Smooth muscle cell of the brain vasculature (primary cell): ENCODE results near the gene FOXN4.
"Not testable (repeated sequence)": the region's sequence is repeated elsewhere in the genome, so short reads cannot be mapped to it uniquely, and the experiment has no call there.

Source experiments
- DNase-seq: peaks from one replicate; pipeline ENCODE4 v3.0.0-alpha.2; 2012; ENCODE audit warnings: low read depth, low spot score

FOXN4 gene, protein sequence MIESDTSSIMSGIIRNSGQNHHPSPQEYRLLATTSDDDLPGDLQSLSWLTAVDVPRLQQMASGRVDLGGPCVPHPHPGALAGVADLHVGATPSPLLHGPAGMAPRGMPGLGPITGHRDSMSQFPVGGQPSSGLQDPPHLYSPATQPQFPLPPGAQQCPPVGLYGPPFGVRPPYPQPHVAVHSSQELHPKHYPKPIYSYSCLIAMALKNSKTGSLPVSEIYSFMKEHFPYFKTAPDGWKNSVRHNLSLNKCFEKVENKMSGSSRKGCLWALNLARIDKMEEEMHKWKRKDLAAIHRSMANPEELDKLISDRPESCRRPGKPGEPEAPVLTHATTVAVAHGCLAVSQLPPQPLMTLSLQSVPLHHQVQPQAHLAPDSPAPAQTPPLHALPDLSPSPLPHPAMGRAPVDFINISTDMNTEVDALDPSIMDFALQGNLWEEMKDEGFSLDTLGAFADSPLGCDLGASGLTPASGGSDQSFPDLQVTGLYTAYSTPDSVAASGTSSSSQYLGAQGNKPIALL

DNA sequence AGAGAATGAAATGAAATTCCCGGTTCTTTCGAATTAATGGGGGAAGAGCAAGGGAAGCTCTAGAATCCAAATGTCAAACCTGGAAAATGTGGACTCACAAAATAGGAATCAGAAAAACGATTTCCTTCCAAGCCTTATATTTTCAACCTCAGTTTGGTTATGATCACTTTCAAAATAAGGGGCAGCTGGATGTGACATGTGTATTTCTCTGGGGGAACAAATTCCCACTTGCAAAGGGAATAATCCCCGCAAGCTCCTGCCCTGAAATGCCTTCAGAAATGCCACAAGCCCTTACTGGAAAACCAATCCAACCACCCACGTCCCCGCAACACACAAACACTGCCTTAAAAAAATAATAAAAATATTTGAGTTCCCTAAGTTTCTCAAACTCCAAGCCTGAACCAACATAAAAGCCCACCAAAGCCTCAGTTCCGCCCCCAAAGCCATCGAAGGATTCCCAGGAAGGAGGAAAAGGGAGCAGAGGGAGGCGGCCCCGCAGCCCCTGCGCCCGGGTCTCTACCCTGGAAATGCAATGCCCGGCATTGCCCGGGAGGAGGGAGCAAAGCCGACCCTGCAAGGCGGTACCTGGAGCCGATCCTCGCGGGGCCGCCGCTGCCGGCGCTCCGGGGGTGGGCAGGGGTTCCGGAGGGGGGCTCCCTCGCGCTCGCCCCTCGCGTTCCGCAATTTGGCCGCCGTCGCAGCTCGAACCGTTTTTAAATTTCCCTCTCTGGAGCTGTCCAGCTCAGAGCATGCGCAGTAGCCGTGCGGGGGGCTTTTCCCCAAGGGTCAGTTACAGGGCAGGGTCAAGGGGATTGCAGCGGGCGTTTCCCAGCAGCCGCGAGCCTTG lies at the start of gene FOXN4:
TSS of gene FOXN4 (minus strand) at position 751 of the 847 bp plus-strand sequence. CDS start 963 bp downstream, outside the sequence.
- no peak for DNase-seq

DNA sequence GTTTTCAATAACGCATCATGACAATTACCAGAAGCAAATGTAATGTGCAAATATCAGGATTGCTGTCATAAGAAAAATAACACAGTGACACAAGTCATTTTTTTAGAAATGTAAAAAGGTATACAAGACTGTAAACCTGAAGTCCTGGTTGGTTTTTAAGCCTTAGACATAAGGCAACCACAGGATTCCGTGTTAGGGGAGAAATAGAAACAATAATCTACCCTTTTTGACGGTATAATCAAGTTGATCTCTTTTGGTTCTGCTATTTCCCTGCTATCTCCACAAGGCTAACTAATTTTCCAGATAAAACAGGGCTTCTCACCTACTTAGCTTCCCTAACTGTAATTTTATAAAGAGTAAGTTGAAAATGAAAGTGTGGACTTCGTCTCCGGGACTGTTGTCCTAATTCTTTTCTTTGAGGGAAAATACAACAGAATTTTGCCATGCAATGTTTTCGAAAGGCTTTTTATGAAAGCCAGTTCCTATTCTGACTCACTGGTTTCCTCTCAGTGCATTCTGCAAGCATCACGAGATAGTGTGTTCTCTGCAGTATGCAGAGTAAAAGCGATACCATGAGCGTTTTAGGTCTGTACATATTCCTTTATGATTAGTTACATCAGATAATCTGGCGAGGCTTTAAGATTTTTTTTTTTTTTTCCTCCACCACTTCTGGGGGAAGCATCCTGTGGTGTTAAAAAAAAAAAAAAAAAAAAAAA lies 49.2 kb upstream of the FOXN4 start:
- no peak for DNase-seq

DNA sequence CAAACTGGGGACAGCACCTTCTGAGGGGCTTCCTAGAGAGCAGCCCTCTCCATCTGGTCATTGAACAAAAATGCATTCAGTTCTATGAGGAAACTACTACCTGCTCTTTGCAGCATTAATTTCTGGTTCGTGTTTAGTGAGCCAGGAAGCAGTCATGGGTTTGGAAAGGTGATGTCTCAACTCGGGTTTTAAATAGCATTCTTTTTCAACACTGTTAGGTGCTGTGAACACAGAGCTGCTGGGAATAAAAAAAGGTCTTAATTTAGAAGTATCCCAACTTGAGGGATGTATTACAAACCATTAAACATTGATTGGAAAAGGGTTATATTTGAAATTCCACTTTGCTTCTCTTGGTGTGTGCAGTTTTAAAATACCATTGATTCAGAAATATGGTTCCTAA lies 47.9 kb upstream of the FOXN4 start:
- no peak for DNase-seq

DNA sequence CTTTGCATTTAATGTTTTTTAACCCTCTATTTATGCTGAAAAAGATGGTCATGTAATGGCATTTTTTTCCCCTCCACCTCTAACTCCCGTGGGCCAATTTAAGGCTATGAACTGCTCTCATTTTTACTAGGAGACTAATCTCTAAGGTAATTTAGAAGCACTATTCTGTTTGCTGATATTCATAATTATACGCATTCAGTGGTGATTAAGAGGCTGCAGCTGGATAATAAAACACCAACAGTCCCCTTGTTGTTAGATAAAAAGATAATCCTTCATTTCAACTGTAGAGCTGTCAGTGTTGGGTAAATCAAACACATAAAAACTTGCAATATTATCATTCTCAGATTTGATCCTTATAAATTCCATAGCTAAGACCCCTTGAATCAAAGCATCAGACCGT lies 47.5 kb upstream of the FOXN4 start:
- DNase-seq: no peak

DNA sequence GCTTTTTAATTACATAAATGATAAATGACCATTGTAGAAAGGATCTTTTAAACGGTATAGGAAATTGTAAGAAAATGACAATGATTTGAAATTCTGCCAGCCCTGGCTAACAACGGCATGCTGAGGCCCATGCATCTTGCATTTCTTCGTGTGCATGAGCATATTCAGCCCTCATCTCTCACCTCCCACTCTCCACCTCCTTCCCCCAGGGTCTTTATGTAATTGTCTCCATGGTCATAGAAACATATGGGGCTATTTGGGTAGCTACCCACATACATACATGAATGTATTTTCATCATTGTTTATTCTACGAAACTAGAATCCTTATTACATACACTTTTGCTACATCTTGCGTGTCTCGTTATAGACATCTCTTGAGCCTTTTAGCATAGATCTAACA lies 43.1 kb upstream of the FOXN4 start:
- no peak for DNase-seq

DNA sequence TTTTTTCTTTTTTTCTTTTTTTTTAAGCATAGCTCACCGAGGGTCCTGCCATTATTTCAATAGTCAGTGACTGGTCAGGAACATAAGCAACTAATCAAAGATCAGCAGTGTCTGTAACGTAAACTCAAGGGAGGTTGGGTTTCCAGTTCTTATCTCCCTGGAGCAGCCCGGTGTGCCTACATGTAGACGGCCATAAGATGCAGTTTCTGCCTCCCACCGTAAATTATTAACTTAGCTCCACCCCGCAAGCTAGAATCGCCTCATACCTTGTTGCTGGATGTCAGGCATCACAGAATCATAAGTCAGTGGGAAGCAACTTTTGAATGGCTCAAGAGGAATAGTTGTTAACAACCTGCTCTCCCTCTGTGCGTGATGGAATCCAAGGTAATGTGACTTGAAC lies 38.5 kb upstream of the FOXN4 start, which contains the start of gene MYO1H:
TSS of gene MYO1H (plus strand) at position 312 of the 400 bp plus-strand sequence. CDS start at position 373, 61 bp downstream.
- no peak for DNase-seq

DNA sequence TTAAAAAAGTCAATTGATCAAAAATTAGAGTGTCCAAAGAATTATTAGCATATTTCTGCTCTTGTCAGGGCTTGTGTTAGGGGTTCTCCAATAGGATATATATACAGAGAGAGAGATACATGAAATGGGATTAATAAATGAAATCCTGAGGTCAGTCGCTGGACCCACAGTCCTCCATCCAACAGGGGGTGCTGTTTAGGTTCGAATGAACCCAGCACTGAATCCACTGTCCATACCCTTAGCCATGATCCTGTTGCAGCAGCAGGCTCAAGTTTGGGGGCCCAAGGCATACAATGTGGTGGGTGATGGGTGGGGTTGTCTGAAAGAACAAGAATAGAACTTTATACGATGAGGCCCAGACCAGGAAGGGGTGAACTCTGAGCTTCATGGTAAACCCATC lies 37.8 kb upstream of the FOXN4 start:
- no peak for DNase-seq

DNA sequence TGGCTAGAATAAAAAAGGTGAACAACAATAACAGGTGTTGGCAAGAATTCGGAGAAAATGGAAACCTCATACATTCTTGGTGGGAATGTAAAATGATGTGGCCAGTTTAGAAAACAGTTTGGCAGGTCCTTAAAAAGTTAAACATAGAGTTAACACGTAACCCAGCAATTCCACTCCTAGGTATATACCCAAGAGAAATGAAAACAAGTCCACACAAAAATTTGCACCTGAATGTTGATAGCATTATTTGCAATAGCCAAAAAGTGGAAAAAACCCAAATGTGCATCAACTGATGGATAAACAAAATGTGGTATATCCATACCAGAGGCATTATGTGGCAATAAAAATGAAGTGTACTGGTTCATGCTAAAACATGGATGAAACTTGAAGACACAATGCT lies 36.3 kb upstream of the FOXN4 start:
- DNase-seq: no peak

DNA sequence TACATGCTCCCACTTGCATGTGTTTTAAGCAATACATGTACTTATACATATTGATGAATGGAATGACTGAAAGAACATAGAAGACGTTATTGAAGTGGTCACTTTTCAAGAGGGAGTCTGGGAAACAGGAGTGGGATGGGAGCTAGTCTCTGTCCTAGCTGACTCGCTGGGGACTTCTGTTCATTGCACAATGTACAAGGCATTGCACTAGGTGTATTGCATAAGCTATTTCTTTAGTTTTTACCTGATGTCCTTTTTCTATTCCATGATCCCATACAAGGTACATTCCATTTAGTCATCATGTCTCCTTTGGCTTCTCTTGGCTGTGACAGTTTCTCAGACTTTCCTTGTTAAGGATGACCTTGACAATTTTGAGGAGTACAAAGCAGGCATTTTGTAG lies 34.6 kb upstream of the FOXN4 start:
- DNase-seq: no peak

DNA sequence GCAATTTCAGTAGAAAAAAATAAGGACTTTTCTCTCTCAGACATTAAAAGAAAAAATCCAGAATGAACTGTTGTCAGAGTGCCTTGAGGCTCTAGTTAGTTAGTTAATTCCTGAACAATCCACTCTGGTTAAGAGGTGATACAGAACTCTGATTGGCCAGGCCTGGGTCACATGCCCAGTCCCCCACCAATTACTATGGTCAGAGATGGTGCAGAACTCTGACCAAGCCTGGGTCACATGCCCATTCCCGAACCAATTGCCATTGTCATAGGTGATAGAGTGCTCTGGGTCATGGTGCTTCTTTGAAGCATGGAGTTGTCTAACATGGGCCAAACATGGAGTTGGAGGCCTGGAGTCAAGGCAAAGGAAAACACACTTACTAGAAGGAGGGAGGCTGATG lies 27.5 kb upstream of the FOXN4 start:
- no peak for DNase-seq

DNA sequence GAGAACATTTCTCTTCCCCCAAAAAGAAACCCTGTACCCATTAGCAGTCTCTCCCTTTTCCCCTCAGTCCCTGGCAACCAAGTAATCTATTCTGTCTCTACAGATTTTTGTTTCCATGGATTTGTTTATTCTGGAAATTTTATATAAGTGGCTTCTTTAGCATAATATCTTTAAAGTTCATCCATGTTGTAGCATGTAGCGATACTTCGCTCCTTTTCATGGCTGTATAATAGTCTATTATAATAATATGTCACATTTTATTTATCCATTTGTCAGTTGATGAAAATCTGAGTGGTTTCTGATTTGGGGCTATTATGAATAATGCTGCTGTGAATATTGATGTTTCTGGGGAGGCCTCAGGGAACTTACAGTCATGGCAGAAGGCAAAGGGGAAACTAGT lies 25.8 kb upstream of the FOXN4 start:
- no peak for DNase-seq

DNA sequence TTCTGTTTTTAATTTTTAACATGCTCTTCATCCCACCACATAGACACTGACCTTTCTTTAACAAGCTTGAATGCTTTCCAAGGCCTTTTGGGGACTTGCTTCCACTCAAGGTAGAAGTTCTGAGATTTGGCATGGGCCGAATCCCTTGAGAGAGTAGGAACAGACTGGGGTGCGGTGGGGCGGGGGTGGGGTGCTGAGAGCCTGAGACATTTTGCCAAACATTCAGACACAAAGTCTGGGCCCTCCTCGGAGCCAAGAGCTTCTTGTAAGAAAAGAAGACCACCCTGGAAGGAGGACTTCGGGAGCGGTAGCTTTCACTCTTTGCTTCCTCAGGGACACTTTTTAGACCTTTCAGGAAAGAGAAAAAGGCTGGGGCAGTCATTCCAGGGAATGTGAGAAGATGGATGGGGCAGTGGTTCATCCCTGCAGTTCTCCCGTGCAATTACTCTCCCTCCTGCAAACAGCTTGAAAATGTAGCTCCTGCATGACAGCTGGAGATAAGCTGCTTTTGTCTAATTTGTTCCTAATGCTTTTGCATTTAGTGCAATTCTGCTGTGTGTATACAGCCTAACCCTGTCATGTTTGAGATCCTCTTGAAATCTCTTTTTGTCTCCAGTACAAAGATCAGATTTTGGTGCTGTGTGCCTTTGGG lies 22.3 kb upstream of the FOXN4 start:
- DNase-seq: no peak

DNA sequence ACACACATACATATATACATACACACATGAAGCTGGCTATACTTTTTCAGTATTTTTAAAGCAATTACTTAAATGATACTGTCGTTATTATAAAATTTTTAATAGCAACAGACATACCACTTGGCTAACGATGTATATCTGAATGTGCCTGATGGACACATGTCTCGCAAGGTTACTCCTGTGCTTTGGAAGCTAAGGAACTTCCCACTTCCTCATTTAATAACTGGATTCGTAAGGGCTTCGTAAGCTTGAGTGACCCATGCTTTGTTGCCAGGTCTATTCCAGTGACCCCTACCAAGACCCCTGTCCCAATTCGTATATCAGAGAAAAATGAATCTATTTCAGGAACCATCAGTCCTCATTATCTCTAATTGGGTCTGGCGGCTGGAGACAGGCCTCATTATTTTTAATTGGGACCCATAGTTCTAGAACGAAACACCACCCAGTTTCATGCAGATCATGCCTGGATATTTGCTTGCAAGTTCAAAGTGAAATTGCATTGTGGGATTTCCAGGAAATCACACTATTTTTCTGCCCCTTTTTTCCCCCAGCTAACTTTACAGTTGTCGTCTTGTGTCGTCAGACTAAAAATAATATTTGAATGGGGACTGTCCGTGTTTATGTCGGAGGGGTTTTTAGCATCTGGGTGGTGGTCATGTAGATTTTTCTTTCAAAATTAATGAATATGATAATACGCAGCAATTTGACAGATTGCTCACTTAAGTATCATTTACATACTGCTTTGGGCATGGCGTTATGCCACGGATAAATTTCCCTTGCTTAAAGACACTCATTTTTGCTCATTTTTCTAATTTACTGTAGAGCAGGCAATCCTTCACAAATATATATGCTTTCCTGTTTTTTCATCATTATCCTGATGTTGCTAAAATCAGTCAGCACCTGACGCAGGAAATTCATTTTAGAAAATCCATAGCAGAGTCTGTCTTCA lies 21.5 kb upstream of the FOXN4 start:
- DNase-seq: no peak

DNA sequence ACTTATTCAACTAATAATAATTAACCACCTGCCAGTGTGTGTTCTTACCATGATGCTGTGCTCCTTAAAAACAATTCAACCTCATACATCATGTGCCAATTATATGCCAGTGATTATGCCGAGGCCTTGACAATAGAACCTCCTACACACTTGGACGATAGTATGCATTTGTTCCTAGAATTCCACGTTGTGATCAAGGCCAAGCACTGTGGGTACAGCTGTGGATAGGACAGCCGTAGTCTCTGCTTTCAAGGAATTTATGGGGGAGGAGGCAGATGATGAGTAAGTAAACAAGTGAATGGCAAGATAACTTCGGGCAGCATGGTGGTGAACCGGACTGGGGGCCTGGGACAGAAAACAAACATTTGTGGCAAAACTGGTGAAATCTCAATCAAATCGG lies 20.6 kb upstream of the FOXN4 start:
- DNase-seq: no peak

DNA sequence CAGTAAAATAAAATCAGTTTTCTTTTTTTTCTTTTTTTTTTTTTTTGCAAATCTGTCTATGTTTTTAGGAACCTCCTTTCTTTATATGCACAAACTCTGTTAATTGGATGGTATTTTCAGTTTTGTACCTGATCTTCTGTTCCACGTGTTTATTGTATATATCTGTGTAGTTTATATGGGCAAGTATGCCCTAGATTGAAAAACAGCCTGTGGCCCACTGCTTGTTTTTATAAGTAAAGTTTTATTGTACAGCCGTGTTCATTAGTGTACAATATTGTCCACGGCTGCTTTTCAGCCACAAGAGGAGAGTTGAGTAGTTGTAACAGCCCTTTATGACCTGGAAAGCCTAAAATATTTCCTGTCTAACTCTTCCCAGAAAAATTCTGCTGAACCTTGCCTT lies 19.9 kb upstream of the FOXN4 start:
- no peak for DNase-seq

DNA sequence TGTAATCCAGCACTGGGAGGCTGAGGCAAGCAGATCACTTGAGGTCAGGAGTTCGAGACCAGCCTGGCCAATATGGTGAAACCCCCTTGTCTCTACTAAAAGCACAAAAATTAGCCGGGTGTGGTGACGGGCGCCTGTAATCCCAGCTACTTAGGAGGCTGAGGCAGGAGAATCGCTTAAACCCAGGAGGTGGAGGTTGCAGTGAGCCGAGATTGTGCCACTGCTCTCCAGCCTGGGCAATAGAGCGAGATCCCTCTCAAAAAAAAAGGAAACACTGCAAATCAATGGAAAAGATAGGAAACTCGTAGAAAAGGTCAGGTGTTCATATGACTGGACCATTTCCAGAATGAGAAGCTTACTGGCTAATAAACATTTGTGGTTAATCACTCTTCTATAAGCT lies 12.2 kb upstream of the FOXN4 start:
- DNase-seq: not testable (repeated sequence)

DNA sequence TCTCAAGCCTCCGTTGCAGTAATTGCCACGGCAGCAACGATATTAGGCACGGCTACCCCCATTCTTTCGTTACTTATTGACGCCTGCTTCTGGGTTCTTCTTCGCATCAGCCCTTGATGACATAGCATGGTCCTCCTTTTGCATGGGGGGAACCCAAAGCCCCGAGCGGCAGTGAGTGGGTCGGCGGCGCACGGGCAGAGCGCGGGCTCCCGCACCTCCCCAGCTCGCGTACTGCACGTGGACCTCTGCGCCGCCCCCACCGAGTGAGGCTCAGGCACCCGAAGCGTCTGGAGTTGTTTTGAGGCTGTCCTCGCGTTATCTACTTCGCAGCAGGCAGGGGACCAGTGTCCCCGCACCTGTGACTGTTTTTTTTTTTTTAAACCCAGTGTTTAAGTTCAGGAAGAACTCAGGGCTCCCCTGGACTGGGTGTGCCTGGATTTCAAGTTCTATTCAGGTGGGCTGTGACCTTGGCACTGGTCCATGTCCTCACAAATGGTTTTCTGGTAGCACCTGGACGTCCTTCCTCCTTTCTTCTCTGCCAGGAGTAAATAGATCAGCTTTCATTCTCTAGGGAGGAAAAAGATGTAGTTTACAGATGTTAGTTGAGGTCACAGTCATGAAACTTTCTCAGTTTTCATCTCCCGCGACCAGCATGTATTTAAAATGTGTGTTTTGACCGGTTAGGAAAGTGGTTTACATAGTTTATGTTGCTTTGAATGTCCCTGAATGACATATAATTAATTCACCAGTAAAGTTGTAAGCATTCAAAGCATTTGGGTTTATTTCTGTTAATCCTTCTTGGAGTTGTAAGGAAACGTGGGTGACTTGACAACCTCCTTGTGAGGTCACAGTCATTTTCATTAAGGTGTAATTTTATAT lies 1.4 kb upstream of the FOXN4 start:
- no peak for DNase-seq

DNA sequence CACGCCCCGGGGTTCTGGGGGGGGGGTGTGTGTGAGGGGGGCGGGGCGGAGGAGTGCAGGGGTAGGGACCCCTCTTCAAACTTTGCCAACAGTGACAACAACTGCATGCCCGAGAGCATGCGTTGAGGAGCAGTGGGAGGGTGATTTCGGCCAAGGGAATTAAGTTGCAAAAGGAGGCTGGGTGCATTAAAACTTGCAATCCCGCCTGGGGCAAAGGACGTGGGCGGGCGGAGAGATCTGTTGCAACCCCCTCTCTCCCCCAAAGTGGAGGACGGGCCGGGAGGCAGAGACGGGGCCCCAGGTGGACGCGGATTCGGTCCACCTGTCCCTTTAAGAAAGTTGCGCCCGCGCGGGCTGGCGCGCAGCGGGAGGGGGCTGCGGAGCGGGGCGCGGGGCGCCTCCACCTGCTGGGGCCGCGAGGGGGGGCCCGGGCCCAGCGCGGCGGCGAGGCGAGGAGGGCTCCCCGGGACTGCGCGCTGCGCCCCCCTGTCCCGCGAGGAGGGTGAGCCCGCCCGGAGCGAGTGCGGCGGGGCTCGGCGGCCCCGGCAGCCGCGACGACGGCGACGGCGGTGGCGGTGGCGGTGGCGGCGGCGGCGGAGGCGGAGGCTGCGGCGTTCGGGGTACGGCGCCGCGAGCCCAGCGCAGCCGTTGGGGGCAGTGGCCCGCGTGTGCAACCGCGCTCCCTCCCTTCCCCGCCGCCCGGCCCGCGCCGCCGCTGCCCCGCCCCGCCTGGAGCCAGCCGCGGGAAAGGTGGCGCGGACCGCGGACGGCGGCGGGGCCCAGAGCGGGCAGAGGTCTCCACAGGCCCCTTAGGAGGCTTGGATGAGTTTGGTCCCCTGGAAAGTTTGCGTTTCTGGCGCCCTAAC lies 530 bp upstream of the FOXN4 start:
- no peak for DNase-seq
